DMS 273 treated with DMSO at 0.1 percent for 48 hours (cell line): ENCODE measurements around the gene INSR.

Experiments used
- DNase-seq: peaks from one replicate; lab custom pipeline; 2025; lab: John Stamatoyannopoulos, UW

Gene INSR

GRCh38 chr19:7142771-7143170 lies 151.4 kb downstream of the INSR start:
- DNase-seq = no peak

- no peak for DNase-seq
Observed at GRCh38 chr19:7140137-7140536, 154.1 kb downstream of the INSR start.

- no peak for DNase-seq
Observed at GRCh38 chr19:7139095-7139494, 155.1 kb downstream of the INSR start.

- no peak for DNase-seq
Observed at GRCh38 chr19:7138402-7138801, 155.8 kb downstream of the INSR start.

GRCh38 chr19:7137120-7137519 lies 157.1 kb downstream of the INSR start:
- DNase-seq = no peak

- DNase-seq = no peak
Observed at GRCh38 chr19:7132054-7132453, 162.2 kb downstream of the INSR start.

GRCh38 chr19:7130043-7130442 lies 164.2 kb downstream of the INSR start:
- no peak for DNase-seq

GRCh38 chr19:7126132-7126531 lies 168.1 kb downstream of the INSR start:
- DNase-seq = no peak

GRCh38 chr19:7125221-7125620 lies 169.0 kb downstream of the INSR start:
- no peak for DNase-seq

- no peak for DNase-seq
Observed at GRCh38 chr19:7124782-7125181, 169.4 kb downstream of the INSR start.

- DNase-seq = no peak
Observed at GRCh38 chr19:7122701-7123100, 171.5 kb downstream of the INSR start.

- DNase-seq = no peak
Observed at GRCh38 chr19:7120499-7120898, 173.7 kb downstream of the INSR start.

- DNase-seq = no peak
Observed at GRCh38 chr19:7119582-7119981, 174.6 kb downstream of the INSR start.

- no peak for DNase-seq
Observed at GRCh38 chr19:7117248-7117647, 177.0 kb downstream of the INSR start.

GRCh38 chr19:7115721-7116120 lies 178.5 kb downstream of the INSR start:
- no peak for DNase-seq

GRCh38 chr19:7113233-7113632 lies 181.0 kb downstream of the INSR start:
- DNase-seq = no peak

GRCh38 chr19:7112675-7113074 lies 181.5 kb downstream of the INSR start:
- DNase-seq = no peak

- DNase-seq = no peak
Observed at GRCh38 chr19:7109678-7110289, 184.4 kb downstream of the INSR start.

- no peak for DNase-seq
Observed at GRCh38 chr19:7106711-7107657, 187.2 kb downstream of the INSR start.

- no peak for DNase-seq
Observed at GRCh38 chr19:7104747-7105447, 189.3 kb downstream of the INSR start.

- DNase-seq = no peak
Observed at GRCh38 chr19:7101498-7102253, 192.5 kb downstream of the INSR start.

GRCh38 chr19:7099597-7099921 lies 194.7 kb downstream of the INSR start:
- no peak for DNase-seq
